HG03558 (cell line): ENCODE data around the gene BSPH1.
"Not testable (repeated sequence)": the region's sequence is repeated elsewhere in the genome, so short reads cannot be mapped to it uniquely, and the experiment has no call there.

Experiments used
- ATAC-seq: cut with Tn5 transposase; IDR thresholded peaks from one replicate; pipeline ENCODE4 v1.9.1; 2021; ENCODE audit warnings: moderate number of reproducible peaks; ENCODE audit not compliant: unreplicated experiment; ENCODE audit errors: extremely low read depth

Gene BSPH1, protein sequence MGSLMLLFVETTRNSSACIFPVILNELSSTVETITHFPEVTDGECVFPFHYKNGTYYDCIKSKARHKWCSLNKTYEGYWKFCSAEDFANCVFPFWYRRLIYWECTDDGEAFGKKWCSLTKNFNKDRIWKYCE

DNA sequence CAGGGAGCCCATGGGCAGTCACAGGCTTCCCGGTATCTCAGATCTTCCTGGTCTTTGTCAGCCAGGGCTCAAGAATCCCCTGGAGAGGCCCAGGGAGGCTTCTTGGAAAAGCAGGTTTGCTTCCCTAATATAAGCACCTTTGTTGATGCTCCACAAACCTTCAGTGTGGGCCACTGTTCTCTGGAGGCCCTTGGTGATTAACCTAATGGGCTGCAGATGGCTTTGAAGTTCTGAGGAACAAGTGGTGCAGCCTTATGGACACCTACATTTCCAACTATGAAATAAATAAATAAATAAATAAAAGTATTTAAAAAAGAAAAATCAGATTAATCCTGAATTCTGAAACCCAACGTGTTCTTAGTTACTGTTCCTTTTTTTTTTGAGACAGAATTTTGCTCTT, at the start of gene BSPH1:
BSPH1 (minus strand) TSS at position 101 of the 400 bp plus-strand sequence; CDS start at position 12, 89 bp downstream.
- no peak for ATAC-seq

DNA sequence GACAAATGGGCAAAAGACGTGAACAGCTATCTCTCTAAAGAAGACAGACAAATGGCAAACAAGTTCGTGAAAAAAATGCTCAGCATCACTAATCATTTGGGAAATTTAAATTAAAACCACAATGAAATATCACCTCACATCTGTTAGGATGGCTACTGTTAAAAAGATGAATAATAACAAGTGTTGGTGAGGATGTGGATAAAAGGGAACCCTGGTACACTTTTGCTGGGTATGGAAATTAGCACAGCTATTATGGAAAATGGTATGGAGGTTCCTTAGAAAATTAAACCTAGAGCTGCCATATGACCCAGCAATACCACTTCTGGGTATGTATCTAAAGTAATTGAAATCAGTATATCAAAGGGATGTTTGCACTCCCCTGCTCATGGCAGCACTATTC, 44.8 kb upstream of the BSPH1 start:
- ATAC-seq, result no peak

DNA sequence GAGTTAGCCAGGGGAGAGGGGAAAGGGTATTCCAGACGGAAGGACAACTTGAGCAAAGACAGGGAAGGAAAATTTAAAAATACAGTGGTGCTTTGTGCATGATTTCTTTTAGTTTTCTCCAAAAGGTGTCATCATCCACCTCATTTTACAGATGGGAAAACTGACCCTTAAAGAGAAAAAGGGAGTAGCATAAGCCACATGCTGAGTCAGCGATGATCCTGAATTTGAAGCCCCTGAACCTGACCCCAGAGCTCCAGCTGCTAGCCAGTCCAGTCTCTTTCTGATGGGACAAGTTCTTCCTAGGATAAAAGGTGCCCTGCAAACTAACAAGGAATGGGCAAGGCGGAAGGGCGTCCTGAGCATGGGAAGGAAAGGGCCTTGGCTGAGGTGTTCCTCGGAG, 41.6 kb upstream of the BSPH1 start:
- ATAC-seq, result no peak

DNA sequence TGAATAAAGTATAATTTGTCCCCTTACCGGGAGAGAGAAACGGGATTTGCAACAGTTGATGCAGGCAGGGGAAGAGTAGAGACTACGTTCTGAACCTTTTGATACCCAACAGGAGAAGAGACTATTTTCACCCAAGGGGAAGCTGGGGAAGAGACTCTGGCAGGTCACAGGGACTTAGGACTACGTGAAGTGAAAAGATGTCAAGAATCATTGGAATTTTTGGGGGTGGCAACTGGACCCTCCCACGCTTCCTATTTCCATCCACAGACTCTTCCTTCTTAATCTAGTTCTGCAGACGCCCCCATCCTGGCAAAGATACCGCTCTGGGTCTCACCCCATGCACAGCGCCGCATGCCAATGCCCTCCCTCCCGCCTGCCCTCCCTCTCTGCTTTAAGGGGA, 38.1 kb upstream of the BSPH1 start:
- no peak for ATAC-seq

DNA sequence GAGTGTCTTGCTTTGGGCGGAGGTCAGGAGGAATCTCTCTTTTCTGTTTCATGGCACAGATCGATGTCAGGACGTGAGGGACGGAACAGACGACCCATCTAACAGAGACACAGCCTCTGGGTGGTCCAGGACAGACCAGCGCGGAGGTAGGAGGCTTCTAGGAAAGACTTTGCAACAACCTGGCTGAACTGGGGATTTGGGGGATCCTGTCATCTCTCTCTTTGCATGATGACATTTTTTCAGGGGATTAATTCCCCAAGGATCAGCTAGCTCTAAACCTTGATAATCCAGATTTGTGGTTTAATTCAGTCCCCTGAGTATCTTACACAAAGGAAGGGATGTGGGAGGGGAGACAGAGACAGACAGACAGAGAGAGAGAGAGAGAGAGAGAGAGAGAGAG, 37.5 kb upstream of the BSPH1 start:
- ATAC-seq, result no peak

DNA sequence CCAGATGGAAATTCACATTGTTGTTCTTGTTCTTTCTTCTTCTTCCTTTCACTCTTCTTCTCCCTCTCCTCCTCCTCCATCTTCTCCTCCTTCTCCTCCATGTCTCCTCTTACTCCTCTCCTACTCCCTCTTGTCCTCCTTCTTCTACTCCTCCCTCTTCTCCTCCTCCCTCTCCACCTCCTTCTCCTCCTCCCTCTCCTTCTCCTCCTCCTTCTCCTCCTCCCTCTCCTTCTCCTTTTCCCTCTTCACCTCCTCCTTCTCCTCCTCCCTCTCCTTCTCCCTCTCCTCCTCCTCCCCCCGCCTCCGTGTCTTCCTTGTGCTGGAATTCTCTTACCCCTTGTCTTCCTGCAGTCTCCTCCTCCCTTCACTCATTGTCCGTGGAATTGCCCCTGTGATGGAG, 33.5 kb upstream of the BSPH1 start:
- ATAC-seq, result no peak

DNA sequence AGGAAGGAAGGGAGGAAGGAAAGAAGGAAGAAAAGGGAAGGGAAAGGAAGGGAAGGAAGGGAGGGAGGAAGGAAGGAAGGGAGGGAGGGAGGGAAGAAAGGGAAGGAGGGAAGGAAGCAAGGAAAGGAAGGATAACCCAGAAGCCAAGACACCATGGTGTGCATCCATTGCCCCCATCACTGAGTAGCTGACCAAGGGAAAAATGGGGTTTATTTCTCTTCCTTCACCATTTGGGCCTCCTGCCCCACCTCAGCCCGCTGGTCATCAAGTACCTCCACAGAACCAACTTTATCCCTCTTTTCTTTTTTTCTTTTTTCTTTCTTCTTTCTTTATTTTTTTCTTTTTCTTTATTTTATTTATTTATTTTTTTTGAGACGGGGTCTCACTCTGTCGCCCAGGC, 31.5 kb upstream of the BSPH1 start:
- no peak for ATAC-seq

DNA sequence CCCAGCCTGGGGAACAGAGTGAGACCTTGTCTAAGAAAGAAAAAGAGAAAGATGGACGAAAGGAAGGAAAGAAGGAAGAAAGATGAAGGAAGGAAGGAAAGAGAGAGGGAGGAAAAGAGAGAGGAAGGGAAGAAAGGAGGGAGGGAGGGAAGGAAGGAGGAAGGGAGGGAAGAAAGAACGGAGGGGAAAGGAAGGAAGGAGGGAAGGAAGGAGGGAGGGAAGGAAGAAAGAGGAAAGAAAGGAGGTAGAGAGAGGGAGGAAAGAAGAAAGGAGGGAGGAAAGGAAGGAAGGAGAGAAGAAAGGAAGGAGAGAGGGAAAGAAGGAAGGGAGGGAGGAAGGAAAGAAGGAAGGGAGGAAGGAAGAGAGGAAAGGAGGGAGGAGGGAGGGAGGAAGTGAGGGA, 31.0 kb upstream of the BSPH1 start:
- ATAC-seq, result no peak

DNA sequence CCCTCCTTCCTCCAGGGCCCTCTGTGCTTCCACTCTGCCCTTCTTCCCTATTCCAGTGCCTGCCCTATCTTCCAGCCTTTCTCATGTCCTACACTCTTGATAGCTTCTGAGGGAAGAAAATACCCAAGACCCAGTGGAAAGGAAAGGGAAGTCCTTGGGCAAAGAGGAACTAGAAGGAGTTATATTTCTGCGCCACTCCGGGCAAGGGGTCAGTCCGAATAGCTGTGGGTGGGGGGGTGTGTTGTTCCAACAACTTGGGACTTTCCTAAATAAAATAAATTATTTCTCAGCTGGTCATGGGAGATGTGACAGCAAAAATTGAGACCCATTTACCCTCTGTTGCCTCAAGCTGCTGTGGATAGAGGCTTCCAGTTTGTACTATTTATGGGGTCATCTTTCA, 28.7 kb upstream of the BSPH1 start:
- ATAC-seq, result no peak

DNA sequence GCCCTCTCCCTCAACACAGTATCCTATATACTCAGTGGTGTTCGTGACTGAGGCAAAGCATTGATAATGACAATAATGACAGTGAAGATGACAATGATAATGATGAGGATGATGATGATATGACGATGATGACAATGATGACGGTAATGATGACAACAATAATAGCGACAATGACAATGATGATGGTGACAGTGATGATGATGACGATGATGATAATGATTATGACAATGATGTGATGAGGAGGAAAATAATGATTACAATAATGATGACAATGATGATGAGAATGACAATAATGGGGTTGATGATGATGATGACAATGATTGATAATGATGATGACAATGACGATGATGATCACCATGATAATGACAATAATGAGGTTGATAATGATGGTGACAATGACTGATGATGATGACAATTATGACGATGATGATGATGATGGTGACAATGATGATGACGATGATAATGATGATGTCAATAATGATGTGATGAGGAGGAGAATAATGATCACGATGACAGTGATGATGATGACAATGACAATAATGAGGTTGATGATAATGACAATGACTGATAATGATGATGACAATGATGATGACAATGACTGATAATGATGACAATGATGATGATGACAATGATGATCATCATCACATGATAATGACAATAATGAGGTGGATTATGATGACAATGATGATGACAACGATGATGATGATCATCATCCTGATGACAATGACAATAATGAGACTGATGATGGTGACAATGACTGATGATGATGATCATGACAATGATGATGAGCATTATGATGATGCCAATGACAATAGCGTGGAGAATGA, 19.2 kb upstream of the BSPH1 start:
- ATAC-seq, result no peak

DNA sequence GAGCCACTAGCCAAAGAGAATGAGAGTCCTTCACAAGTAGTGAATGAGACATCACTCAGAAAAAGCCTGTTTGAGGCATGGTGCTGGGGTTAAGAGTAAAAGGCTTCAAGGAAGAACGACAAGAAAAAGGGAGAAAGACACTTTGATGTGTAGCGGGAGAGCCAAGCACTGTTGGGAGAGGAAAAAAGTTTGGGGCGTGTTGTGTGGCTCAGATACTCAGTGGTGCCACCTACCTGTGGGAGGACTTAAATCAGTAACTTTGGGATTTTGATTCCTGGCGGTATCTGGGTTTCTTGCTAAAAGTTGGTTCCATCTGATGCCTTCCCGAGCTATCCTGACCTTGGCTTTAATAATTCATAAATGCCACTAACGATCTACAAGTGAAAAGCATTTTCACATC, 14.8 kb upstream of the BSPH1 start:
- no peak for ATAC-seq

DNA sequence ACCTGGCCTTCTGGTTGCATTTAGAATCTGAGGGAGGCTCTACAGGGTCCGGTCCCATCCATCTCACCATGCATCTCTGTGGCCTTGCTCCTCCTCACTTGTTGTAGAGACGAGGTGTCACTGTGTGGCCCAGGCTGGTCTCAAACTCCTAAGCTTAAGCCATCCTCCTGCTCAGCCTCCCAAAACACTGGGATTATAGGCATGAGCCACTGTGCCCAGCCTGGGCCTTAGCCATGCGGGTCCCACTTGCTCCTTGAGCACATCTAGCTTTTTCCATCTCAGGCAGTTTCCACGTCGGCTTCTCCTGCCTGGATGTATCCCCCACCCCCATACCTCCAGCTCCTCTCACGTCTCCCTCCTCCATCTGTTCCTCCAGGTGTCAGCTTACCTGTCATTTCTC, 12.3 kb upstream of the BSPH1 start:
- ATAC-seq, result no peak

DNA sequence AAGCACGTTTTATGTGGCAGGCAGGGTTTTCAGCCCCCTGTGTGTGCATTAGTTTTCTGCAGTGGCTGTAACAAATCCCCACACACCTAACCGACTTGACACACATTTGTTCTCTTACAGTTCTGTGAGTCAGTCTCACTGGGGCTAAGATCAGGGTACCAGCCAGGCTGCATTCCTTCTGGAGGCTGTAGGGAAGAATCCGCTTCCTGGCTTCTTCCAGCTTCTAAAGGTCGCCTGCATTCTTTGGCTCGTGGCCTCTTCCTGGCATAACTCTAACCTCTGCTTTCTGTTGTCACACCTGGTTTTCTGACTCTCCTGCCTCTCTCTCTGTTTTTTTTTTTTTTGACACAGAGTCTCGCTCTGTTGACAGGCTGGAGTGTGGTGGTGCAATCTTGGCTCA, 8.9 kb upstream of the BSPH1 start:
- no peak for ATAC-seq

DNA sequence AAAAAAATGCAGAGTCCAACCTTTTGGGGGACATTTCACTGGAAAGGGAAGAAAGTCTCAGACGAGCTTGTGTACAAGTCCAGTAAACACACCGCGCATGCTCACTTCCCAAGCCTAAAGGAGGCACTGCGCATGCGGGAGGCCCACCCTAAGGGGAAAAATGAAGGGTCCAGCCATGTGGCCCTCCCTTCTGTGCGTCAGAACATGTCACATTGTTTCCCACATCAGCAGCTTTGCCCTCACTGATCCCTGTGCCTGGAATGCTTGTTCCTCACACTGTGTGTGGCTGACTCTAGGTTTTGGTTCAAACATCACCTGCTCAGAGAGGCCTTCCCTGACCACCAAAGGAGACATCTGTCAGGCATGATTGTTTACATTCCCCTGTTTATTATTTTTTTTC, 6.8 kb upstream of the BSPH1 start:
- no peak for ATAC-seq

DNA sequence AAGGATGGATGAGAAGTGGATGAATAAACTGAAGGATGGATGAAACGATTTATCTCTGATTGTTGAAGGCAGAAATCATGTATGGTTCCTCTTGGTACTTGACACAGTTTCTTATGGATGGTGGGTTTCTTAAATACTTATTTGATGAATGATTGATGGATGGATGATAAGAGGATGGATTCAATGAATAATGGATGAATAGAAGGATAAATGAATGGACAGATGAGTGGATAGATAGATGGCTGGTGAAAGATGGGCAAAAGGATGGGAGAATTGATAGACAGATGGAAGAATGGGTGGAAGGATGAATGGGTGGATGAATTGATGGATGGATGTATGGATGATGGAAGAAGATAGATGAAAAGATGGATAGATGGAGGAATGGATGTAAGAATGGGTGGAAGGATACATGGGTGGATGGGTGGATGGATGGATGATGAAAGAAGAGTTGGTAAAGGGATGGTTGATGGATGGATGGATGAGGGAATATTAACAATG, 4.3 kb upstream of the BSPH1 start:
- ATAC-seq, result no peak

DNA sequence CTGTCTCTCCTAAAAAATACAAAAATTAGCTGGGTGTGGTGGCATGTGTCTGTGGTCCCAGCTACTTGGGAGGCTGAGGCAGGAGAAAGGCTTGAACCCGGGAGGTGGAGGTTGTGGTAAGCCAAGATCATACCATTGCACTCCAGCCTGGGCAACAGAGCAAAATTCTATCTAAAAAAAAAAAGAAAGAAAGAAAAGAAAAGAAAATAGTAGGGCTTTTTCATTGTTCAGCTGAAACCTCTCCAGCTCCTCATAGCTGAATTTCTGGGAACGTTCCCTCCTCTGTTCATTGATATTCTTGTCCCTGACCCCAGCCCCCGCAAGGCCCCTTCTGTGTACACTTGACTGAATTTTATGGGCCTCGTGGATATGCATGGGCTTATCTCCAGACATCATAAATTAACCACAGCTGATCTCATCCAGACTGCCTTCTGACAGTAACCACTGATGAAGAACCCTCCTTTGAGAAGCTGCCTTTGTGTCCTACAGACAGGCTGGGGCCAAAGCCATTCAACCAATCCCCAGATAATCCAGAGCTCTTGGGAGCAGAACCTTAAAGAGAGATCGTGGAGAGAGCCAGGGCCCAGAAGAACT, 2.3 kb upstream of the BSPH1 start, which contains the start of gene ELSPBP1:
ELSPBP1 (plus strand) TSS at position 424 of the 594 bp plus-strand sequence. CDS start 14,036 bp downstream, outside the sequence.
- ATAC-seq, result no peak

DNA sequence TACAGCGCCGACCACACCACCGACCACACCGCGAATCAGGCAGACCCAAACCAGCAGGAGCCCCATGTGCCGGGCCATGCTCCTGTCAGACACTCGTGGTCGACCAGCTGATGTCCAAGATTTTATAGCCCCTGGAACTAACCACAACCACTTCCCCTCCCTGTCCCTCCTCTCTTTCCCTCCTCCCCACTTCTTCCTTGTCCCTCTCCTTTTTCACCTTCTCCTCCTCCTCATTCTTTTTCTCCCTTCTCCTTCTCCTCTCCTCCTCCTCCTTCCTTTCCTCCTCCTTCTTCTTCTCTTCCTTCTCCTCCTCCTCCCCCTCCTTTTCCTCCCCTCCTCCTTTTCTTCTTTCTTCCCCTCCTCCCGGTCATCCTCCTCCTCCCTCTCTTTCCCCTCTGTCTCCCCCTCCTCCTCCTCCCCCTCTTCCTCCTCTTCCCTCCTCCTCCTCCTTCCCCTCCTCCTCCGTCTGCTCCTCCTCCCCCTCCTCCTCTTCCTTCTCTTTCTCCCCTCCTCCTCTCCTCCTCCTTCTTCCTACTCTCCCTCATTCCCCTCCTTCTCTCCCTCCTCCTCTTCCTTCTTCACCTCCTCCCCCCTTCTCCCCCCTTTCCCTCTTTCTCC, 670 bp downstream of the BSPH1 start:
- no peak for ATAC-seq

DNA sequence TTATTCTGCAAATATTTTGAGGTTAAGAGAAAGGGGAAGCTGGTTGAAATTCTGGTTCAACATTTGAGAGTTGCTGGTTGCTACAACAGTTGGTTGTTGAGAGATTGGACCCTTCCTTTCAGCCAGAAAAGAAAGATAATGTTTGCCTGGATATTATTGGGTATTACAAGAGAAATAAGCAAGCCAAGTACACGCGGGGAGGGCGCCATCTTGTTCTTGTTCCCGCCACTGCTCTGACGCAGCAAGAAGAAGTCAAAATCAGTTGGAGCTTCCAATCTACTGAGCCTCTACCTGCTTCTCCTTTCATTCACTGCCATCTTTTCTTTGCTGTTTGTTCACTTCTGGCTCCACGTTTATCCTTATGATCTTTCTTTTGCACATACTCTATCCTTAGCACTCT, 18.4 kb downstream of the BSPH1 start:
- ATAC-seq, result no peak

DNA sequence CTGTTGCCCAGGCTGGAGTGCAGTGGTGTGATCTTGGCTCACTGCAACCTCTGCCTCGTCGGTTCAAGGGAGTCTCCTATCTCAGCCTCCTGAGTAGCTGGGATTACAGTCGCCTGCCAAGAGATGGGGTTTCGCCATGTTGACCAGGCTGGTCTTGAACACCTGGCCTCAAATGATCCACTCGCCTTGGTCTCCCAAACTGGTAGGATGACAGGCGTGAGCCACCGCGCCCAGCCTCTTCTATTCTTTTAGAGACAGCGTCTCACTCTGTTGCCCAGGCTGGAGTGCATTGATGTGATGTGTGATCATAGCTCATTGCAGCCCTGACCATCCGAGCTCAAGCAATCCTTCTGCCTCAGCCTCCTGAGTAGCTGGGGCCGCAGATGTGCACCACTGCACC, 36.0 kb downstream of the BSPH1 start:
- not testable (repeated sequence) for ATAC-seq

DNA sequence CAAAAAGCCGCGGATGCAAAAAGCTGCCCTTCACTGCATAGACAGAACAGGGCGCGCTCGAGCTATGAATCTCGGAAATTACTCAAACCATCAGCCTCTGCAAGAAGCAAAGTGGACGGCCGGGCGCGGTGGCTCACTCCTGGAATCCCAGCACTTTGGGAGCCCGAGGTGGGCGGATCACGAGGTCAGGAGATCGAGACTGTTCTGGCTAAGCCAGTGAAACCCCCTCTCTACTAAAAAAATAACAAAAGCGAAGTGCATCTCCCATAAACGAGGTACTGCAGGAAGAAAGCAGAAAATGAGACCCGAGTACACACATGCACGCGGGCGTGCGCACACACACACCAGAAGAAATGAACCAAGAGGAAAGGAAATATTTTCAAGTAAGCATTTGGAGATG, 39.8 kb downstream of the BSPH1 start:
- not testable (repeated sequence) for ATAC-seq
